Stimulated activated CD4-positive, alpha-beta T cell treated with anti-CD3 and anti-CD28 coated beads, Interleukin-4, amount 100 ng/mL, for 4 hours (primary cell): ENCODE data around the gene TRAF3.
"Not testable (repeated sequence)": the region's sequence is repeated elsewhere in the genome, so short reads cannot be mapped to it uniquely, and the experiment has no call there.

ENCODE experiments used
- DNase-seq, 2 experiments: peaks; one replicate each; pipeline ENCODE4 v3.0.0-alpha.2; 2020

TRAF3 gene

GRCh38 chr14:102830474-102831045, 53.3 kb downstream of the TRAF3 start:
- no peak for DNase-seq

DNA sequence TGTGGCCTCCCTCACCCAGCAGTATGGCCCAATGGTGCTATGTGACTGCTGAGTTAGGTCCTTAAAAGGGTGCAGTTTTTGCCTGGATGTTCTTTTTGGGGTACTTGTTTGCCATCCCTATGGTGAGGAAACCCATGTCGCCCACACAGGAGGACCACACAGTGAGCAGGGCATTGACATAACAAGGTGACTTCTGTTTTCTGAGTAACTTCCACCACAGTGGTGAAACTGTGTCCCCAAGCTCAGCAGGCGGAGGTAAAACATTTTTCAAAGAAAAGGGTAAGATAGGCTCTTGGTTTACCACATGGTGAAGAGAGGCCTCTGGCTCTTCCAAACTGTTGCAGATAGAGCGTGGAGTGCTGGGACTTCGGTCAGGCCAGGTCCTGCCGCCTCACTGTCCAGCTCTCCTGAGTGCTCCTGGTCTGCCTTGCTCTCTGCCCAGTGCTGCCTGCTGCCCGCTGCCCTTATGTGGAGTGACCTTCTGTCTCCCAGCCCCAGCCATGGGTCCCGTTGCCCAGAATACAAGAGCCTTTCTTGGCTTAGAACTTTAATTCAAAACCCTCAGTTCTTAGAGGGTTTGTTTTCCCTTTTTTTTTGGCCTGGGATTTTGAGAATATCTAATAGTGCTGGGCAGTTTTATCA, 54.0 kb downstream of the TRAF3 start:
- DNase-seq, result no peak

DNA sequence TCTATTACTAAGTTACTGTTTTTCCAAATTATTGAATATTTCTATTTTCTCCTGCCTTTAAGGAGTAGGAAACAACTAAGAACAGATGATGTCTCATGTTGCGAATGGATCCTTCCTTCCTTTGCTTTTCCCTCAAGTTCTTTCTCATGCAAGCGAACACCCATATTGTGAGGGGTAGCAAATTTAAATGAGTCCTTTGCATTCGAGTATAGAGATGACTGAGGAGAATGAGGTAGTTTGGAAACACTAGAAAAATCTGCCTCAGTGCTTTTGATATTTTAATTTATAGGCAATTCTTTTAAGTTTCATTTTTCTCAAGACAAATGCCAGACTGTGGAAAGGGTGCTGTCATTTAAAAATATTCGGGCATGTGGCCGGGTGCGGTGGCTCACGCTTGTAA, 56.1 kb downstream of the TRAF3 start:
- no peak for DNase-seq

DNA sequence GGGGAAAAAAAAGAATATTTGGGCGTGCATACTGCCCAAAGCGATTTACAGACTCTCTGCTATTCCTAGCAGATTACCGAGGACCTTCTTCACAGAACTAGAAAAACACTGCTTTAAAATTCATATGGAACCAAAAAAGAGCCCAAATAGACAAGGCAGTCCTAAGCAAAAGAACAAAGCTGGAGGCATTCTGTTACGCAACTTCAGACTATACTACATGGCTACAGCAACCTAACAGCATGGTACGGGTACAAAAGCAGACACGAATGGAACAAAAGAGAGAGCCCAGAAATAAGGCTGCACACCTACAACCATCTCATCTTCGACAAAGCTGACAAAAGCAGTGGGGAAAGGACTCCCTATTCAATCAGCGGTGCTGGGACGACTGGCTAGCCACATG, 56.7 kb downstream of the TRAF3 start:
- DNase-seq, result no peak

DNA sequence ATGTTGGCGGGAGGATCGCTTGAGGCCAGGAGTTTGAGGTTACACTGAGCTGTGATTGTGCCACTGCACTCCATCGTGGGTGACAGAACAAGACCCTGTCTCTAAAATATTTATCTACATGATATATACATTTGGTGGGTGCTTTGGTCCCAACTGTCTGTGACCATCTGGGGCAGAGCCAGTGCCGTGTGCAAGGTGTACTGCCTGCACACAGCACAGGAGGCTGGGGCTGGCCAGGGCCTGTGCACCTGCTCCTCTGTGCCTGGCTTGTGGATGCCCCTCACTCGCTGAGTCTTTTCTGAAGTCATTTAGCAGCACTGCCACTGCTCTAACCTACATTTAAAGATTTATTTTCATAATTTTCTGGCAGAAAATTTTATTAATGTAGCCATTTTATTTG, 58.7 kb downstream of the TRAF3 start:
- DNase-seq, result no peak

GRCh38 chr14:102837120-102837519, 59.9 kb downstream of the TRAF3 start:
- not testable (repeated sequence) for DNase-seq

DNA sequence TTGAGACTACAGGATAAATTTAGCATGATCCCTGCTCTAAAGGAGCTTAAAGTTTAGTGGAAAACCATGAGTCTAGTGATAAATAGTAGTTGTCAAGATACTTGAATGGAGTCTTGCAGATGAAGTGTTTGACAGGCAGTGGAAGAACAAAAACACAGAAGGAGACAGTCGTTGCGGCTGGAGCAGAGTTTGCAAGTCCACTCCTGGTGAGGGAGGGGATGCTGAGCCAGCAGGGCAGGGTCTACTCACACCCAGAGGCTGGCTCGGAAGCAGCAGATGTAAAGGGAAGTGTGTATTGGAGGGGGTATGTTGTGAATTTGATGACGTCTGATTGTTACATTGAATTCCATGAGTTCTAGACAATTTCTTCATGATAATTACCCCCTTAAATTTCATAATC, 61.3 kb downstream of the TRAF3 start:
- DNase-seq, result no peak

DNA sequence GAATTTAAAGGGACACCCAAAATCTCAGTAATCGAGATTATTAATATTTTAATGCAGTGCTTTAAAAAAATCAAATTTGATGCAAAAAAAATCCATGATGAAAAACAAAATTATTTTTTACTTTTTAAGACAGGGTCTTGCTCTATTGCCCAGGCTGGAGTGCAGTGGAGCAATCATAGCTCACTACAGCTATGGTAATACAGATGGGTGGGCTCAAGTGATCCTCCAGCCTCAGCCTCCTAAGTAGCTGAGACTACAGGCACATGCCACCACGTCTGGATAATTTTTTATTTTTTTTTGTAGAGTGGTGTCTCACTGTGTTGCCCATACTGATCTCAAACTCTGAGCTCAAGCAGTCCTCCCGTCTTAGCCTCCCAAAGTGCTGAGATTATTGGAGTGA, 62.9 kb downstream of the TRAF3 start:
- DNase-seq, result no peak

DNA sequence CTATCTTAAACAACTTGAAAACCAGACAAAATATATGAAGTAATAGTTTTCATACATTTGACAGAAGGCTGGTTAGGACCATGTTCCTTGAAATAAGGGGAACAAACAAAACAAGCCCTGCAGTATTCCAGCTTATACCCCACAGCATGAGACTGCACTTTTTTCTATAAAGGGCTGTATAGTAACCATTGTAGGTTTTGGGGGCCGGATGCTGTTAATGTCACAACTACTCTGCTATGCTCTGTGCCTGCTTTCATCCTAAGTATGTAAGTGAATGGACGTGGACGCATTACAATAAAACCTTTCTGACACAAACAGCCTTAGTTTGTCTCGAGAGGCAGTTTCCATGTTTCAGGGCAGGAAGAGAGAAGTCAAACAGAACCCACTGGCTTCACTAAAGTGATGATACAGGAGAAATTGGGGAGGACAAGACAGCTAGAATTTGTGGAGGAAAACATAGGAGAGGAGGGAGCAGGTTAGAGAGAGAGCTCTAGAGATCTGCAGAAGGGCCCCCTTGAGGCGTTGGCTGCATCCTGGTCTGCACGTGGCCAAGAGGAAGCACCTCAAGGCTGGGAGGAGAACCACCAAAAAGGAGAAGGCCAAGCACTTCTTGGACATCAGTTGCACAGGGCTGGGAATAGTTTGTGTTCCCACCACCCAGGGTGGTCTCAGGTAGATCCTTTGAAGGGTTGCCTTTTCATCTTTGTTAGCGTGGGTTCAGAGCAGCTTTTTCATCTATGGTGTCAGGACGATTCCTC, 63.7 kb downstream of the TRAF3 start:
- no peak for DNase-seq

GRCh38 chr14:102848830-102849525, 71.7 kb downstream of the TRAF3 start:
- no peak for DNase-seq

- no peak for DNase-seq
Observed at GRCh38 chr14:102849526-102850379, 72.5 kb downstream of the TRAF3 start.

GRCh38 chr14:102853648-102854047, 76.4 kb downstream of the TRAF3 start:
- DNase-seq, result no peak

DNA sequence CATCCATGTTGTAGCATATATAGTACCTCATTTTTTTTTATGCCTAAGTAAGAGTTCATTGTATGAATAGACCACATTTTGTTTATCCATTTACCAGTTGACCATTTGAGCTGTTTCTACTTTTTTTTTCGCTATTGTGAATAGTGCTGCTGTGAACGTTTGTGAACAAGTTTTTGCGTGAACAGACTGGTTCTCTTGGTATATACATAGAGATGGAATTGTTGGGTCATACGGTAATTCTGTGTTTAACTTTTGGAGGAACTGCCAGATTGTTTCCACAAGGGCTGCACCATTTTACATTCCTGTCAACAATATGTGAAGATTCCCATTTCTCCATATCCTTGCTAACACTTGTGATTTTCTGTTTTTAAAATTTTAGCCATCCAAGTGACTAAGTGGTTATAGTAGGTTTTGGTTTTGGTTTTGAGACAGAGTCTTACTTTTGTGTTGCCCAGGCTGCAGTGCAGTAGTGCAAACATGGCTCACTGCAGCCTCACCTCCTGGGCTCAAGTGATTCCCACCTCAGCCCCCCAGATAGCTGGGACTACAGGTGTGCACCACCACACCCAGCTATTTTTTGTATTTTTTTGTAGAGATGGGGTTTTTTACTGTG, 76.9 kb downstream of the TRAF3 start:
- no peak for DNase-seq

GRCh38 chr14:102856179-102856578, 78.9 kb downstream of the TRAF3 start:
- no peak for DNase-seq

- DNase-seq, result no peak
Observed at GRCh38 chr14:102857444-102857843, 80.2 kb downstream of the TRAF3 start.

- no peak for DNase-seq
Observed at GRCh38 chr14:102859911-102860310, 82.7 kb downstream of the TRAF3 start.

DNA sequence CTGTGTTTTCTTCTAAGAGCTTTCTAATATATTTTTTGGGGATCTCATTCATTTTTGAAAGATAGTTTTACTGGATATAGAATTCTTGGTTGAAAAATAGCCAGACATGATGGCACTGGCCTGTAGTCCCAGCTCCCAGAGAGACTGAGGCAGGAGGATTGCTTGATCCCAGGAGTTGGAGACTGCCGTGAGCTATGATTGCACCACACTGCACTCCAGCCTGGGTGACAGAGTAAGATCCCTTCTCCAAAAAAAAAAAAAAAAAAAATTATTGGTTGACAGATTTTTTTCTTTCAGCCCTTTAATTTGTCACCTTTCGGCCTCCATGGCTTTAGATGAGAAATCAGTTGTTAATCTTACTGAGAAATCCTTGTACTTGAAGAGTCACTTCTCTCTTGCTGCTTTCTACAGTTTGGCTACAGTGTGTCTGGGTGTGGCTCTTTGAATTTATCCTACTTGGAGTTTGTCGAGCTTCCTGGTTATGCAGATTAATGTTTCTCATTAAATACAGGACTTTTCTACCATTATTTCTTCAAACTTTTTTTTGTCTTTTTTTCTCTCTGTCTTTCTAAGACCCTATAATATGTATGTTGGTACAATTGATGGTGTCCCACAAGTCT, 85.0 kb downstream of the TRAF3 start:
- DNase-seq, result no peak

GRCh38 chr14:102863381-102863780, 86.1 kb downstream of the TRAF3 start:
- no peak for DNase-seq

DNA sequence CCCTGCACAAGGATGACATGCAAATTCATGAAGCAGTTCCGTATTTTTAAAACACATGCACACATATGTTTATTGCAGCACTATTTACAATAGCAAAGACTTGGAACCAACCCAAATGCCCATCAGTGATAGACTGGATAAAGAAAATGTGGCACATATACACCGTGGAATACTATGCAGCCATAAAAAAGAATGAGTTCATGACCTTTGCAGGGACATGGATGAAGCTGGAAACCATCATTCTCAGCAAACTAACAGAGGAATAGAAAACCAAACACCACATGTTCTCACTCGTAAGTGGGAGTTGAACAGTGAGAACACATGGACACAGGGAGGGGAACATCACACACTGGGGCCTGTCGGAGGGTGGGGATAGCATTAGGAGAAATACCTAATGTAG, 88.7 kb downstream of the TRAF3 start:
- not testable (repeated sequence) for DNase-seq

- no peak for DNase-seq
Observed at GRCh38 chr14:102866982-102867761, 89.9 kb downstream of the TRAF3 start.
